ENCODE results near the gene PDF. TPM values are rescaled to one million over a fixed set of nuclear protein-coding genes. Genes with fewer than 3 reads are reported as not detected.

The PDF gene
- total and polyA plus RNA-seq, 2 donors: 2.1 to 9.8 TPM

GRCh38 chr16:69346683-69347082, 16.3 kb upstream of the PDF start:
- no peaks in the 10 kb centered on the region for H3K27me3 ChIP-seq (ENCODE audit: control insufficient read depth in 2 of 2, insufficient read depth in 1 of 2, low read length in 1 of 2)
- peaks cover 18 to 29% of the 10 kb centered on the region in 2 donors for H3K36me3 ChIP-seq (ENCODE audit: control insufficient read depth in 2 of 2, insufficient read depth in 2 of 2, low read length in 1 of 2)
- H3K4me3 ChIP-seq (ENCODE audit: low read length in 2 of 2): no peak overlapping the region
- DNase-seq (ENCODE audit: low read depth in 6 of 9, low spot score in 9 of 9): no peak
- no peaks in the 10 kb centered on the region for H3K4me1 ChIP-seq (ENCODE audit: control insufficient read depth in 2 of 2, insufficient read depth in 2 of 2, low read length in 2 of 2)
- no peak overlapping the region for H3K27ac ChIP-seq (ENCODE audit: low read depth in 1 of 2, low read length in 1 of 2)
- WGBS: 90% methylated on average over 6 of the region's 6 CpGs
- no peaks in the 10 kb centered on the region for H3K9me3 ChIP-seq (ENCODE audit: control insufficient read depth in 2 of 2, insufficient read depth in 1 of 2, low read length in 1 of 2)

DNA sequence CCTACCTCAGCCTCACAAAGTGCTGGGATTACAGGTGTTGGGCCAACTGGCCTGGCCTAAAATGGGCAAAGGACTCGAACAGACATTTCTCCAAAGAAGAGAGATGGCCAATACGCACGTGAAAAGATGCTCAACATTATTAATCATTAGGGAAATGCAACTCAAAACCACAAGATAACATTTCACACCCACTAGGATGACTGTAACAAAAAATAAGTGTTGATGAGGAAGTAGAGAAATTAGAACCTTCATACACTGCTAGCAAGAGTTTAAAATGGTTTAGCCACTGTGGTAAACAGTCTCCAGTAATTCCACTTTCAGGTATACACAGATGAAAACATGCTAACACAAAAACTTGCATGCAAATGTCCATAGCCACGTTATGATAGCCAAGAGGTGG, 15.5 kb upstream of the PDF start:
- H3K4me3 ChIP-seq (ENCODE audit: low read length in 2 of 2): no peak overlapping the region
- no peak for DNase-seq (ENCODE audit: low read depth in 6 of 9, low spot score in 9 of 9)
- H3K9me3 ChIP-seq (ENCODE audit: control insufficient read depth in 2 of 2, insufficient read depth in 1 of 2, low read length in 1 of 2): no peaks in the 10 kb centered on the region
- H3K4me1 ChIP-seq (ENCODE audit: control insufficient read depth in 2 of 2, insufficient read depth in 2 of 2, low read length in 2 of 2): peaks cover 0 to 1% of the 10 kb centered on the region in 2 donors
- peaks cover 18 to 31% of the 10 kb centered on the region in 2 donors for H3K36me3 ChIP-seq (ENCODE audit: control insufficient read depth in 2 of 2, insufficient read depth in 2 of 2, low read length in 1 of 2)
- WGBS: 94% methylated on average over 4 of the region's 4 CpGs
- H3K27ac ChIP-seq (ENCODE audit: low read depth in 1 of 2, low read length in 1 of 2): no peak overlapping the region
- H3K27me3 ChIP-seq (ENCODE audit: control insufficient read depth in 2 of 2, insufficient read depth in 1 of 2, low read length in 1 of 2): no peaks in the 10 kb centered on the region

- Histone ChIP-seq H3K4me1 (ENCODE audit: control insufficient read depth in 2 of 2, insufficient read depth in 2 of 2, low read length in 2 of 2) (peaks cover 7 to 12% of the 10 kb centered on the region in 2 donors), H3K36me3 (ENCODE audit: control insufficient read depth in 2 of 2, insufficient read depth in 2 of 2, low read length in 1 of 2) (peaks cover 14 to 27% of the 10 kb centered on the region in 2 donors), H3K27me3 (ENCODE audit: control insufficient read depth in 2 of 2, insufficient read depth in 1 of 2, low read length in 1 of 2) (no peaks in the 10 kb centered on the region), H3K4me3 (ENCODE audit: low read length in 2 of 2) (no peak overlapping the region), H3K27ac (ENCODE audit: low read depth in 1 of 2, low read length in 1 of 2) (no peak overlapping the region), H3K9me3 (ENCODE audit: control insufficient read depth in 2 of 2, insufficient read depth in 1 of 2, low read length in 1 of 2) (no peaks in the 10 kb centered on the region)
- no peak for DNase-seq (ENCODE audit: low read depth in 6 of 9, low spot score in 9 of 9)
- 96% methylated on average over 5 of the region's 5 CpGs for WGBS
Measured at GRCh38 chr16:69344171-69344570, 13.8 kb upstream of the PDF start.

GRCh38 chr16:69340095-69340644, 9.8 kb upstream of the PDF start:
- peaks cover 19 to 37% of the 10 kb centered on the region in 2 donors for H3K36me3 ChIP-seq (ENCODE audit: control insufficient read depth in 2 of 2, insufficient read depth in 2 of 2, low read length in 1 of 2)
- H3K9me3 ChIP-seq (ENCODE audit: control insufficient read depth in 2 of 2, insufficient read depth in 1 of 2, low read length in 1 of 2): no peaks in the 10 kb centered on the region
- WGBS: 11% methylated on average over 16 of the region's 16 CpGs

GRCh38 chr16:69339289-69340094, 9.1 kb upstream of the PDF start, which contains the start of the genes COG8 and NIP7:
Gene COG8, minus strand, starts transcription at chr16:69339564. Its CDS starts 12 bp downstream, at chr16:69339552.
Gene NIP7, plus strand, starts transcription at chr16:69339772. Its CDS starts 58 bp downstream, at chr16:69339830.
- H3K9me3 ChIP-seq (ENCODE audit: control insufficient read depth in 2 of 2, insufficient read depth in 1 of 2, low read length in 1 of 2): no peaks in the 10 kb centered on the region
- H3K4me3 ChIP-seq (ENCODE audit: low read length in 2 of 2): peak within 1 kb of the TSS; percentile 97 to 98
- WGBS: under 1% methylated on average over 77 of the region's 77 CpGs
- H3K27ac ChIP-seq (ENCODE audit: low read depth in 1 of 2, low read length in 1 of 2): peak within 1 kb of the TSS; percentile 86 to 95
- peak; percentile 89 to 97 (median 94) for DNase-seq (ENCODE audit: low read depth in 6 of 9, low spot score in 9 of 9)
- H3K36me3 ChIP-seq (ENCODE audit: control insufficient read depth in 2 of 2, insufficient read depth in 2 of 2, low read length in 1 of 2): peaks cover 26 to 43% of the 10 kb centered on the region in 2 donors
- H3K4me1 ChIP-seq (ENCODE audit: control insufficient read depth in 2 of 2, insufficient read depth in 2 of 2, low read length in 2 of 2): peaks cover 16 to 23% of the 10 kb centered on the region in 2 donors
- no peaks in the 10 kb centered on the region for H3K27me3 ChIP-seq (ENCODE audit: control insufficient read depth in 2 of 2, insufficient read depth in 1 of 2, low read length in 1 of 2)

More at GRCh38 chr16:69340095-69340644, 9.8 kb upstream of the PDF start:
- peaks cover 16 to 23% of the 10 kb centered on the region in 2 donors for H3K4me1 ChIP-seq (ENCODE audit: control insufficient read depth in 2 of 2, insufficient read depth in 2 of 2, low read length in 2 of 2)
- H3K27me3 ChIP-seq (ENCODE audit: control insufficient read depth in 2 of 2, insufficient read depth in 1 of 2, low read length in 1 of 2): no peaks in the 10 kb centered on the region
- DNase-seq (ENCODE audit: low read depth in 6 of 9, low spot score in 9 of 9): no peak
- H3K27ac ChIP-seq (ENCODE audit: low read depth in 1 of 2, low read length in 1 of 2): peak overlapping the region in 1 of 2 donors; percentile 86
- peak overlapping the region; percentile 97 to 98 for H3K4me3 ChIP-seq (ENCODE audit: low read length in 2 of 2)

GRCh38 chr16:69338557-69339288, 8.3 kb upstream of the PDF start:
- no peak for DNase-seq (ENCODE audit: low read depth in 6 of 9, low spot score in 9 of 9)
- H3K36me3 ChIP-seq (ENCODE audit: control insufficient read depth in 2 of 2, insufficient read depth in 2 of 2, low read length in 1 of 2): peaks cover 28 to 45% of the 10 kb centered on the region in 2 donors
- H3K27me3 ChIP-seq (ENCODE audit: control insufficient read depth in 2 of 2, insufficient read depth in 1 of 2, low read length in 1 of 2): no peaks in the 10 kb centered on the region

DNA sequence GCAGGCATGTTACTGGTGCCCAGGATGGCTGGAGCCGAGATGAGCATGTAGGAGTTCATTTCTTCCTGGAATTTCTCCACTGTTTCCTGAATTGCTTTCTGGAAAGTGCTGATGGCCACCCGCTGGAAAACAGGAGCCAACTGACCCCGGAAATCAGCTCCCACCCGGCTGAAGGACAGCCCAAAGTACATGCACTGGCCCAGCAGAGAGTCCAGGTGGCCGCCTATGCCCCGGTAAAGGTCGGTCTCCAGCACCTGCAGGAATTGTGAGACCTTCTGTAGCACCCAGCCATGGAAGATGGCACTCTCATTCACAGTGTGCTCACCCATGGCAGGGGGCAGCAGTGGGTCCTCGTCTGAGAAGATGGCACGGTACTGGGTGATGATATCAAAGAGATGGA, 4.3 kb upstream of the PDF start:
- DNase-seq (ENCODE audit: low read depth in 6 of 9, low spot score in 9 of 9): no peak
- Histone ChIP-seq H3K27ac (ENCODE audit: low read depth in 1 of 2, low read length in 1 of 2) (no peak overlapping the region), H3K4me3 (ENCODE audit: low read length in 2 of 2) (no peak overlapping the region), H3K27me3 (ENCODE audit: control insufficient read depth in 2 of 2, insufficient read depth in 1 of 2, low read length in 1 of 2) (no peaks in the 10 kb centered on the region), H3K4me1 (ENCODE audit: control insufficient read depth in 2 of 2, insufficient read depth in 2 of 2, low read length in 2 of 2) (peaks cover 12 to 18% of the 10 kb centered on the region in 2 donors), H3K9me3 (ENCODE audit: control insufficient read depth in 2 of 2, insufficient read depth in 1 of 2, low read length in 1 of 2) (no peaks in the 10 kb centered on the region), H3K36me3 (ENCODE audit: control insufficient read depth in 2 of 2, insufficient read depth in 2 of 2, low read length in 1 of 2) (peaks cover 41 to 46% of the 10 kb centered on the region in 2 donors)
- WGBS: 98% methylated on average over 9 of the region's 9 CpGs

More at GRCh38 chr16:69338557-69339288, 8.3 kb upstream of the PDF start:
- Histone ChIP-seq H3K27ac (ENCODE audit: low read depth in 1 of 2, low read length in 1 of 2) (peak overlapping the region; percentile 86 to 95), H3K4me3 (ENCODE audit: low read length in 2 of 2) (peak overlapping the region; percentile 97 to 98), H3K4me1 (ENCODE audit: control insufficient read depth in 2 of 2, insufficient read depth in 2 of 2, low read length in 2 of 2) (peaks cover 16 to 23% of the 10 kb centered on the region in 2 donors), H3K9me3 (ENCODE audit: control insufficient read depth in 2 of 2, insufficient read depth in 1 of 2, low read length in 1 of 2) (no peaks in the 10 kb centered on the region)
- WGBS: 22% methylated on average over 46 of the region's 46 CpGs

DNA sequence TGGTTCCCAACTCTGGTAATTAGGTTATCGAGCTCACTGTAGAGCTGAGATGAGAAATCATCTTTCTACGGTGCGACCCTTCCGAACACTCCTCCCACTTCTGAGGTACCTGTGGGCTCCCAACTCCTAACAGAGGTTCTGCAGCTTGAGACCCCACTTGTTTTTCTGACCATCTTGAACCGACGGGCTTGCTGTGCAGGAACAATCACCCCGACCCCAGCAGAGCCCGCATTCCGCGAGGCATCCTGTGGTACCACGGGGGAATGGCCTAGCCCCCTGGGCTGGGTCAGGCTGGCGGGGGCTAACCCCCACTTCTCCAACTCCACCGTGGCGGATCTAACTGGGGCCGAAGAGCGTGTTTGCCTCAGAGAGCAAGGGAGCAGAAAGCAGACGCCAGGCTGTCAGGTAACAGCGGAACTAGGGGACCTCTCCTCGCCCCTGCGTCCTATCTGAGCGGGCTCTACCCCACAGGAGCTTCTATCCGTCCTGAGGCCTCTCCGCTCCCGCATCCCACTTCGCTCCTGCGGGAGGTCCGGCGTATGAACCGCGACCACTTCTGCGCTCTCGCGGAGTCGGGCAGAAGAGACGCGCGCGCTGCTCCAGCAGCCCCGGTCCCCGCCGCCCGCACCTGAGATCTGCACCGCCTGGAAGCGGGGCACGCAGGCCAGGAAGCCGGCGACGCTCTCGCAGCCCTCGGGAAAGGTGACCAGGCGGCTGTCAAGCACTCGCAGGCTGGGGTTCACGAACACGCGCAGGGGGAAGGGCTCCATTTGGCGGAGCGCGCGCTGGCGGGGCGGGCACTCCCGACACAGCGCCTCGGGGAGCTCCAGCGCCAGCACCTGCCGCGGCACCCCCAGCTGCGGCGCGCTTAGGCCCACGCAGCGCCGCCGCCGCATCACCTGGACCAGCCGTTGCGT, 761 bp downstream of the PDF start:
- no peaks in the 10 kb centered on the region for H3K27me3 ChIP-seq (ENCODE audit: control insufficient read depth in 2 of 2, insufficient read depth in 1 of 2, low read length in 1 of 2)
- peak overlapping the region; percentile 64 to 97 for H3K4me3 ChIP-seq (ENCODE audit: low read length in 2 of 2)
- DNase-seq (ENCODE audit: low read depth in 6 of 9, low spot score in 9 of 9): peak in 2 of 9 donors; percentile 31 to 39
- no peaks in the 10 kb centered on the region for H3K9me3 ChIP-seq (ENCODE audit: control insufficient read depth in 2 of 2, insufficient read depth in 1 of 2, low read length in 1 of 2)
- 12% methylated on average over 77 of the region's 77 CpGs for WGBS
- peak overlapping the region in 1 of 2 donors; percentile 15 for H3K27ac ChIP-seq (ENCODE audit: low read depth in 1 of 2, low read length in 1 of 2)
- H3K4me1 ChIP-seq (ENCODE audit: control insufficient read depth in 2 of 2, insufficient read depth in 2 of 2, low read length in 2 of 2): peaks cover 24 to 29% of the 10 kb centered on the region in 2 donors
- H3K36me3 ChIP-seq (ENCODE audit: control insufficient read depth in 2 of 2, insufficient read depth in 2 of 2, low read length in 1 of 2): peaks cover 61 to 67% of the 10 kb centered on the region in 2 donors
